ENCODE results near the gene SLC5A2.
"Not testable (repeated sequence)": the region's sequence is repeated elsewhere in the genome, so short reads cannot be mapped to it uniquely, and the experiment has no call there.

Gene SLC5A2

GRCh38 chr16:31477220-31478216 lies 5.4 kb upstream of the SLC5A2 start:
- DNase-seq: peak; percentile 42

GRCh38 chr16:31478956-31479355 lies 4.0 kb upstream of the SLC5A2 start:
- no peak for DNase-seq

- no peak for DNase-seq
These were observed 3.2 kb upstream of the SLC5A2 start for GRCh38 chr16:31479751-31480150.

- peak; percentile 33 for DNase-seq
These were observed 1.9 kb upstream of the SLC5A2 start for GRCh38 chr16:31480851-31481536.

- not testable (repeated sequence) for DNase-seq
These were observed 1.1 kb downstream of the SLC5A2 start for GRCh38 chr16:31484048-31484447.

GRCh38 chr16:31484491-31485171 lies 1.7 kb downstream of the SLC5A2 start:
- no peak for DNase-seq

GRCh38 chr16:31485571-31485970 lies 2.6 kb downstream of the SLC5A2 start:
- DNase-seq: no peak

- DNase-seq: no peak
These were observed 3.1 kb downstream of the SLC5A2 start for GRCh38 chr16:31486045-31486444.

GRCh38 chr16:31487071-31487719 lies 4.3 kb downstream of the SLC5A2 start:
- DNase-seq: no peak

GRCh38 chr16:31487720-31488467 lies 5.0 kb downstream of the SLC5A2 start:
- no peak for DNase-seq

- no peak for DNase-seq
These were observed 5.8 kb downstream of the SLC5A2 start for GRCh38 chr16:31488468-31489297.

GRCh38 chr16:31489298-31489564 lies 6.3 kb downstream of the SLC5A2 start:
- DNase-seq: no peak

GRCh38 chr16:31489616-31490584 lies 7.0 kb downstream of the SLC5A2 start:
- DNase-seq: no peak

GRCh38 chr16:31491778-31492418 lies 9.0 kb downstream of the SLC5A2 start:
- DNase-seq: no peak

GRCh38 chr16:31493506-31494125 lies 10.7 kb downstream of the SLC5A2 start:
- no peak for DNase-seq

GRCh38 chr16:31496670-31497069 lies 13.7 kb downstream of the SLC5A2 start:
- no peak for DNase-seq

- no peak for DNase-seq
These were observed 15.6 kb downstream of the SLC5A2 start for GRCh38 chr16:31498493-31498892.

GRCh38 chr16:31499928-31500327 lies 17.0 kb downstream of the SLC5A2 start:
- no peak for DNase-seq

Data from NCI-H2029 (cell line).